GM12875 (cell line): ENCODE data around the gene KCNC3.
A peak's percentile ranks its signal among the peaks of the same experiment; 100 is the strongest.
"Not testable (repeated sequence)": the region's sequence is repeated elsewhere in the genome, so short reads cannot be mapped to it uniquely, and the experiment has no call there.

ENCODE experiments used
- H3K4me3 ChIP-seq: one replicate; pipeline ENCODE4 v1.5.1; 2011; ENCODE audit warnings: low read depth, low read length, control low read depth
- TF ChIP-seq, protein P1 (sequence below): IDR thresholded peaks from 2 replicates; pipeline ENCODE4 v1.5.1; 2011; ENCODE audit warnings: low read depth, mild to moderate bottlenecking, control low read depth, inconsistent platforms, low read length, moderate library complexity, borderline replicate concordance; ENCODE audit not compliant: insufficient read depth

The KCNC3 gene

DNA sequence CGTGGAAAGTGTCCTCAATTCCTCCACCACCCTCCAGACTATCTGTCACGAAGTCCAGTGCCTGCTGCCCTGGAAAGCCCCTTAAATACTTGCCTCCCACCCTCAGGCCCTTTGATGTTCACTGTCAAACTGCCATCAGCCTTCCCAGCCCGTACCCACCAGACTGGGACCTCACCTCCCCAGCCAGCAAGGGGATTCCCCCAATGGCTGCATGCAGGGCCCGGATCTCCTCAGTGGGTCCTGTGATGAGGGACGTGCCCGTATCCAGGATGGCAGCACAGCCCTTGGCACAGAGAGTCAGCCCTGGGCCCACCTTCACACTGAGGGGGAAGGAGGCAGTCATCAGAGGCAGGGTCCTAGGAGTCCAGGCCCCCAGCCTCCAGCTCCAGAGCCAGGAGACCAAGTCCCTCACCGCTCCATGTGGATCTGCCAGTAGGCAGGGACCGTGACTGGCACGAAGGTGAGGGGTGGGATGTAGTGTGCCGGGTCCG is 30.2 kb upstream of the KCNC3 start:
- H3K4me3 ChIP-seq, result no peak overlapping the region

DNA sequence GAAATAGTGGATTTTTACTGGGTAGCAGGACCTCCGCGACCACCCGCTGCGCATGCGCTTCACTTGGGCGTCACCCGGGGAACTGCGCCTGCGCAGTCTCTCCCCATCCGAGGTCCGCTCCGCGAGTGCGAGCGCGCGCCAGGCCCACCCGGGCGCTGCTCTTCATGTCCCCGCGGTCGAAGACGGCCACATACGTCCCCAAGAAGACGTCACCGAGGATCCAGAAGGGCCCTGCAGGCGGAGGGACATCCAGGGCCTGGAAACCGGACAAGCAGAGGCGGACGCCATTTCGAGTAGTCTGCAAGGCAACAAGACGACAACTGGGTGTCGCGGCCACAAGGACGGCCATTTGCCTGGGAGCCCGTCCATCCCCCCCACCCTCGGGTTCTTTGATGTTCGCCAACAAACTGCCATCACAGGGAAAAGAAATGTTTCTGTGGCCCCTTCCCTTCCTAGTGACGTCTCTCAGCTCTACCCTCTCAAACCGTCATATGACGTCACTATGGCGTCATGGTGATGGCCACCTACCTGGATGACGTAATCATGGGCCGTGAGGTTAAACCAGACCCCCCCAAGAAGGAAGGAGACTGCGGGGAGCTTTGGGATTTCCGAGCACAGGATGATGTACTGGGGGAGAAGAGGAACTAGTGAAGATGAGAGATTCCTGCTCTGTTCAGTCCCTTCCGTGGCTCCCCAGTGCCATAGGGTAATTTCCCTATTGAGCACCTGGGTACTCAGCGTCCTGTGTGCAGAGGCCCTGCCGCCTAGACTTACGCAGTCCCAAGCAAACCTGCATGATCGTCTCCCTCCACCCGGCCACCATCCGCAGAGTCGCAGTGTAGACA is 29.5 kb upstream of the KCNC3 start:
- TF ChIP-seq, protein P1, sequence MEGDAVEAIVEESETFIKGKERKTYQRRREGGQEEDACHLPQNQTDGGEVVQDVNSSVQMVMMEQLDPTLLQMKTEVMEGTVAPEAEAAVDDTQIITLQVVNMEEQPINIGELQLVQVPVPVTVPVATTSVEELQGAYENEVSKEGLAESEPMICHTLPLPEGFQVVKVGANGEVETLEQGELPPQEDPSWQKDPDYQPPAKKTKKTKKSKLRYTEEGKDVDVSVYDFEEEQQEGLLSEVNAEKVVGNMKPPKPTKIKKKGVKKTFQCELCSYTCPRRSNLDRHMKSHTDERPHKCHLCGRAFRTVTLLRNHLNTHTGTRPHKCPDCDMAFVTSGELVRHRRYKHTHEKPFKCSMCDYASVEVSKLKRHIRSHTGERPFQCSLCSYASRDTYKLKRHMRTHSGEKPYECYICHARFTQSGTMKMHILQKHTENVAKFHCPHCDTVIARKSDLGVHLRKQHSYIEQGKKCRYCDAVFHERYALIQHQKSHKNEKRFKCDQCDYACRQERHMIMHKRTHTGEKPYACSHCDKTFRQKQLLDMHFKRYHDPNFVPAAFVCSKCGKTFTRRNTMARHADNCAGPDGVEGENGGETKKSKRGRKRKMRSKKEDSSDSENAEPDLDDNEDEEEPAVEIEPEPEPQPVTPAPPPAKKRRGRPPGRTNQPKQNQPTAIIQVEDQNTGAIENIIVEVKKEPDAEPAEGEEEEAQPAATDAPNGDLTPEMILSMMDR, result no peak
- H3K4me3 ChIP-seq, result peak overlapping the region; percentile 62

More for the DNA sequence above, 30.2 kb upstream of the KCNC3 start:
- TF ChIP-seq, protein P1, result no peak

DNA sequence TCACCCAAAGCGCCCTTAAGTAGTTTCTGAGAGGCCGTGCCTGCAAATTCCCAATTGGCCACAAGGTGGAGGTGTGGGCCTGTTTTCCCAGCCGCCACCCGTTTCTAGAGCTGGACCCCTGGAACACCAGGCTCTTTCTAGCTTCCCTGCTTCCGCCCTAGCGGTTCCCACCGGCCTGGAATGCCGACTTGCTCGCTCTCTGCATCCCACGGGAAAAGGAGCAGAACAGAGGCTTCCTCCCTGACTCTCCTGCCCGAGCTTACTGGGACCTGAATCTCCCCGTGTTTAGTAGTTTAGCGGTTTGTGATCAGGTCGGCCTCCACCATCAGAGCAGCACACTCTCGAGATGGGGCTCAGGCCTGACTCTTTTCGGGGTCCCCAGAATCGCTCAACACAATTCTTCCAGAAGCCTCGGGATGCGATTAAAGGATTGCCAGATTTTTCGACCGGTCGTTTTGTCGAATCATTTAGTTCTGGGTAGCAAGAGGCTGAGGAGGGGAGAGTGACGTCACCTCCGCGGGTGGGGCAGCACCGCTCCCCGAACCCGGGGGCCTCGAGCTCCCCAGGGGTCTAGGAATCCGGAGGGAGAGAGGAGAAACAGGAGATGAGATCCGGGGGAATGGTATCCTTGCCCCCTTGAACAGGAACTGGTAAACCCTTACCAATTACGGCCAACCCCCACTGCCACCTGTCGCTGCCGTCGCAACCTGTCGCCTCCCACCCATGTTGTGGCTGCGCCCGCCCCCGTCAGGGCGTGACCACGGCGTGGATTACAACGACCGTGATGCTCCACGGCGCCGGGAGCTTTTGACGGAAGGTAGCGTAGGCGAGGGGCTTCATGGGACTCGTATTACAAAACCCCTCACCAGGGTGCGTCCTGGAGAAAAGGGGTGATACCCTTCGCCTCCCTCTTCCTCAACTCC is 28.3 kb upstream of the KCNC3 start:
- H3K4me3 ChIP-seq, result peak overlapping the region; percentile 62
- TF ChIP-seq, protein P1, result peak; percentile 78

DNA sequence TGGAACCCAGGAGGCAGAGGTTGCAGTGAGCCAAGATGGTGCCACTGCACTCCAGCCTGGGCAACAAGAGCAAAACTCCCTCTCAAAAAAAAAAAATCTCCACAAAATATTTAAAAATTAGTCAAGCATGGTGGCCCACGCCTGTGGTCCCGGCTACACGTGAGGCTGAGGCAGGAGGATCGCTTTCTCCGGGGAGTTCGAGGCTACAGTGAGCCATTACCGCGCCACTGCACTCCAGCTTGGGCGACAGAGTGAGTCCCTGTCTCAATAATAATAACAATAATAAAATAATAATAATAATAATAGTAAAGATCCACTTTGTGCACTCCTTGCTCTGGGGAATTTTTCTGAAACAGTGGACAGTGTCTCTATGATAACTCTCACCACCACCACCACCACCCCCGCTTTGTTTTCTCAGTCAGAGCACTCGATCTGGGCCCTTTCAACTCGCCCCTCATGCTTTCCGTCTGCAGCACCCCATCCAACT is 27.6 kb upstream of the KCNC3 start:
- peak overlapping the region; percentile 62 for H3K4me3 ChIP-seq
- TF ChIP-seq, protein P1, result no peak

DNA sequence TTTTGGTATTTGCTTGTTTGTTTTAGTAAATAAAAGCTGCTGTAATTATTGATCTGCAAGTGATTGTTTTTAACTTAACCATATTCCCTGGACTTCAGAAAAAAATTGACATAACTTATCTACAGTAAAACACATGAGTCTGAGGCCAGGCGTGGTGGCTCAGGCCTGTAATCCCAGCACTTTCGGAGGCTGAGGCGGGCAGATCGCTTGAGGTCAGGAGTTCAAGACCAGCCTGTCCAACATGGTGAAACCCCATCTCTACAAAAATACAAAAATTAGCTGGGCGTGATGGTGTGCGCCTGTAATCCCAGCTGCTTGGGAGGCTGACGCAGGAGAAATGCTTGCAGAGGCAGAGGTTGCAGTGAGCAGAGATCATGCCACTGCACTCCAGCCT is 24.3 kb upstream of the KCNC3 start:
- H3K4me3 ChIP-seq, result not testable (repeated sequence)

DNA sequence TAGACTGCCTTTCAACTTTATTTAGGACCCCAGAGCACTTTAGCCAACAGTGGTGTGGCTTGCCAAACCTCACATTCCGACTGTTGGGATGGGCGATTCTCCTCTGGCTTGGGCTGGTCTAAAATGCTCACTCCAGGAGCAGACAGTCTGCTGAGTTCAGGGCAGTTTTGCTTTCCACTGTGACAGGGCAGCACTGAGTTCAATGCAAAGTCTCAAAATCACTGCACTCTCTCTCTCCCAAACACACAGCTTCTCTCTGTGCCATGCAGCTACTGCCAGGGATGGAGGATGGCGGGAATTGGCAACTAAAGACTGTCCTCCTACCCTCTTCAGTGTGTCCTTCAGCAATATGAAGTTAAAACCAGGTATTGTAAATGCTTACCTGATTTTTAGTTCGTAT is 23.1 kb upstream of the KCNC3 start:
- no peak overlapping the region for H3K4me3 ChIP-seq
- TF ChIP-seq, protein P1, result no peak
